Measurements from ENCODE around the gene AUH. TPM values are rescaled to one million over a fixed set of nuclear protein-coding genes. Genes with fewer than 3 reads are reported as not detected.

The AUH gene
- total and polyA plus RNA-seq, 2 experiments from 2014 or later: 9.9 to 18.3 TPM

- Histone ChIP-seq H3K4me1 (ENCODE audit: insufficient read depth) (no peaks in the 10 kb centered on the region), H3K36me3 (ENCODE audit: low read depth) (no peaks in the 10 kb centered on the region), H3K9ac (no peak overlapping the region), H3K9me3 (ENCODE audit: low read depth) (no peaks in the 10 kb centered on the region), H3F3A (ENCODE audit: insufficient read depth) (no peaks in the 10 kb centered on the region), H3K4me2 (ENCODE audit: unreplicated experiment) (no peak overlapping the region), H3K79me2 (ENCODE audit: insufficient read depth) (no peaks in the 10 kb centered on the region), H3K27me3 (replicated peaks; ENCODE audit: insufficient read depth) (no peaks in the 10 kb centered on the region), H3K27ac (no peak overlapping the region), H2AFZ (no peak overlapping the region), H3K4me3 (no peak overlapping the region), H4K20me1 (ENCODE audit: insufficient read depth) (no peaks in the 10 kb centered on the region), H3K9me2 (ENCODE audit: insufficient read depth) (no peaks in the 10 kb centered on the region)
- no peak for DNase-seq
- TF ChIP-seq EZH2phosphoT487 (IDR thresholded peaks at IDR 0.05; ENCODE audit: insufficient read depth, low read depth) (no peak), EZH2 (IDR thresholded peaks at IDR 0.05; ENCODE audit: insufficient read depth, poor library complexity, severe bottlenecking) (no peak)
- in situ Hi-C loops (cut with MboI): no loop called here
- WGBS, 2 experiments (ENCODE audit: low coverage in 1 of 2, low lambda C conversion rate in 2 of 2, missing lambda C conversion rate in 2 of 2): 93% methylated on average over 4 of the region's 4 CpGs
Observed at GRCh38 chr9:91312717-91313325, 48.9 kb downstream of the AUH start.

DNA sequence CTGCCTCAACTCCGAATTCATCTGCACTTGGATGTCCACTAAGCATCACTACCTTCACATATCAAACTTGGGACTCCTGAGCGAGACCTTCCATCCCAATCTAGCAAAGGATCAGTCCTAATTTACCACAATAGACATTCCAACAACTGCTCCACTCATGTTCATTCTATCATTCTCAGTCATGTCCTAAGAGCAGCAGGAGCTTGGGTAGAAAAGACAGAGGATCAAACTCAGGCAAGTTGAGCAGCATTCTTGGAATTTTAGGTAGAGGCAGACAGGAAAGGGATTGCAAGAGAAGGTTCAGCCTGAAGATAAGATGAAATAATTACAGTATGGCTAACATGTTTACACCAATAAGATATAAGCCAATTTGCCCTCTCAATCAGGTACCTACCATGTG is 51.7 kb downstream of the AUH start:
- Histone ChIP-seq H3K9me2 (ENCODE audit: insufficient read depth) (no peaks in the 10 kb centered on the region), H3K36me3 (ENCODE audit: low read depth) (no peaks in the 10 kb centered on the region), H3K27ac (no peak overlapping the region), H3K79me2 (ENCODE audit: insufficient read depth) (no peaks in the 10 kb centered on the region), H3K4me1 (ENCODE audit: insufficient read depth) (no peaks in the 10 kb centered on the region), H3F3A (ENCODE audit: insufficient read depth) (no peaks in the 10 kb centered on the region), H3K4me2 (ENCODE audit: unreplicated experiment) (no peak overlapping the region), H3K9ac (no peak overlapping the region), H3K27me3 (replicated peaks; ENCODE audit: insufficient read depth) (no peaks in the 10 kb centered on the region), H3K4me3 (no peak overlapping the region), H4K20me1 (ENCODE audit: insufficient read depth) (no peaks in the 10 kb centered on the region), H2AFZ (no peak overlapping the region), H3K9me3 (ENCODE audit: low read depth) (no peaks in the 10 kb centered on the region)
- DNase-seq: no peak
- TF ChIP-seq EZH2phosphoT487 (IDR thresholded peaks at IDR 0.05; ENCODE audit: insufficient read depth, low read depth) (no peak), EZH2 (IDR thresholded peaks at IDR 0.05; ENCODE audit: insufficient read depth, poor library complexity, severe bottlenecking) (no peak)
- 85% methylated on average over 2 of the region's 2 CpGs for WGBS, 2 experiments (ENCODE audit: low coverage in 1 of 2, low lambda C conversion rate in 2 of 2, missing lambda C conversion rate in 2 of 2)
- in situ Hi-C loops (cut with MboI): no loop called here

- no peak for DNase-seq
- Histone ChIP-seq H3K9ac (no peak overlapping the region), H3K9me2 (ENCODE audit: insufficient read depth) (no peaks in the 10 kb centered on the region), H3K27me3 (replicated peaks; ENCODE audit: insufficient read depth) (no peaks in the 10 kb centered on the region), H3K79me2 (ENCODE audit: insufficient read depth) (no peaks in the 10 kb centered on the region), H3K27ac (no peak overlapping the region), H4K20me1 (ENCODE audit: insufficient read depth) (no peaks in the 10 kb centered on the region), H3K4me1 (ENCODE audit: insufficient read depth) (peaks cover 8% of the 10 kb centered on the region), H3K4me3 (no peak overlapping the region), H3F3A (ENCODE audit: insufficient read depth) (no peaks in the 10 kb centered on the region), H2AFZ (no peak overlapping the region), H3K36me3 (ENCODE audit: low read depth) (no peaks in the 10 kb centered on the region), H3K9me3 (ENCODE audit: low read depth) (no peaks in the 10 kb centered on the region), H3K4me2 (ENCODE audit: unreplicated experiment) (no peak overlapping the region)
- no peak for TF ChIP-seq EZH2phosphoT487 (IDR thresholded peaks at IDR 0.05; ENCODE audit: insufficient read depth, low read depth)
- TF ChIP-seq EZH2 (IDR thresholded peaks at IDR 0.05; ENCODE audit: insufficient read depth, poor library complexity, severe bottlenecking): no peak
- WGBS, 2 experiments (ENCODE audit: low coverage in 1 of 2, low lambda C conversion rate in 2 of 2, missing lambda C conversion rate in 2 of 2): 98 to 100% methylated on average over 2 of the region's 2 CpGs
- in situ Hi-C loops (cut with MboI): no loop called here
Observed at GRCh38 chr9:91308191-91308590, 53.5 kb downstream of the AUH start.

- no peak overlapping the region for H3K4me3 ChIP-seq
- no peaks in the 10 kb centered on the region for H4K20me1 ChIP-seq (ENCODE audit: insufficient read depth)
- H3K9me3 ChIP-seq (ENCODE audit: low read depth): no peaks in the 10 kb centered on the region
- H3K9ac ChIP-seq: no peak overlapping the region
- no peaks in the 10 kb centered on the region for H3K9me2 ChIP-seq (ENCODE audit: insufficient read depth)
- DNase-seq: no peak
- no peaks in the 10 kb centered on the region for H3K79me2 ChIP-seq (ENCODE audit: insufficient read depth)
- H3K27ac ChIP-seq: no peak overlapping the region
- no peaks in the 10 kb centered on the region for H3F3A ChIP-seq (ENCODE audit: insufficient read depth)
- H2AFZ ChIP-seq: no peak overlapping the region
- WGBS, 2 experiments (ENCODE audit: low coverage in 1 of 2, low lambda C conversion rate in 2 of 2, missing lambda C conversion rate in 2 of 2): 95 to 97% methylated on average over 5 of the region's 5 CpGs
- in situ Hi-C loops (cut with MboI): no loop called here
- peaks cover 15% of the 10 kb centered on the region for H3K4me1 ChIP-seq (ENCODE audit: insufficient read depth)
- H3K36me3 ChIP-seq (ENCODE audit: low read depth): no peaks in the 10 kb centered on the region
- no peaks in the 10 kb centered on the region for H3K27me3 ChIP-seq (replicated peaks; ENCODE audit: insufficient read depth)
- no peak overlapping the region for H3K4me2 ChIP-seq (ENCODE audit: unreplicated experiment)
- TF ChIP-seq EZH2 (IDR thresholded peaks at IDR 0.05; ENCODE audit: insufficient read depth, poor library complexity, severe bottlenecking) (no peak), EZH2phosphoT487 (IDR thresholded peaks at IDR 0.05; ENCODE audit: insufficient read depth, low read depth) (no peak)
Observed at GRCh38 chr9:91307279-91307678, 54.4 kb downstream of the AUH start.

- Histone ChIP-seq H3F3A (ENCODE audit: insufficient read depth) (peaks cover 7% of the 10 kb centered on the region; the same call in 1 of the 2 replicates), H3K4me3 (no peak overlapping the region), H3K4me1 (ENCODE audit: insufficient read depth) (peaks cover 25% of the 10 kb centered on the region), H3K36me3 (ENCODE audit: low read depth) (no peaks in the 10 kb centered on the region), H3K27me3 (replicated peaks; ENCODE audit: insufficient read depth) (no peaks in the 10 kb centered on the region), H3K9ac (no peak overlapping the region), H3K4me2 (ENCODE audit: unreplicated experiment) (no peak overlapping the region), H2AFZ (no peak overlapping the region), H3K27ac (no peak overlapping the region), H3K9me2 (ENCODE audit: insufficient read depth) (no peaks in the 10 kb centered on the region), H3K9me3 (ENCODE audit: low read depth) (no peaks in the 10 kb centered on the region), H3K79me2 (ENCODE audit: insufficient read depth) (peaks cover 8% of the 10 kb centered on the region; the same call in 1 of the 2 replicates), H4K20me1 (ENCODE audit: insufficient read depth) (no peaks in the 10 kb centered on the region)
- TF ChIP-seq EZH2phosphoT487 (IDR thresholded peaks at IDR 0.05; ENCODE audit: insufficient read depth, low read depth): no peak
- no peak for TF ChIP-seq EZH2 (IDR thresholded peaks at IDR 0.05; ENCODE audit: insufficient read depth, poor library complexity, severe bottlenecking)
- no peak for DNase-seq
- in situ Hi-C loops (cut with MboI): no loop called here
- 100% methylated on average over 1 of the region's 1 CpG for WGBS, 2 experiments (ENCODE audit: low coverage in 1 of 2, low lambda C conversion rate in 2 of 2, missing lambda C conversion rate in 2 of 2)
Observed at GRCh38 chr9:91306296-91306630, 55.5 kb downstream of the AUH start.
